ENCODE results near the gene CBARP.

CBARP gene

GRCh38 chr19:1220976-1221903 is 16.6 kb downstream of the CBARP start:
- peak; percentile 40 for TF ChIP-seq CTCF (IDR thresholded peaks at IDR 0.05; ENCODE audit: control extremely low read depth, extremely low read depth, low read depth, missing control alignments)
- DNase-seq (ENCODE audit: extremely low spot score): no peak
- POLR2A ChIA-PET: no interaction called here
- CTCF ChIA-PET: interaction anchor here (1.0 to 2.8 kb wide), 6 partner anchors 10 to 108 kb away, joined by 3 to 11 read pairs (median 5); partner anchors contain the start of gene CBARP

- ChIA-PET POLR2A (no interaction called here), CTCF (interaction anchor here (1.0 to 1.9 kb wide), 4 partner anchors 12 to 107 kb away, joined by 3 to 5 read pairs (median 4); partner anchors contain the start of gene CBARP)
- DNase-seq (ENCODE audit: extremely low spot score): no peak
- no peak for TF ChIP-seq CTCF (IDR thresholded peaks at IDR 0.05; ENCODE audit: control extremely low read depth, extremely low read depth, low read depth, missing control alignments)
These were observed 17.3 kb downstream of the CBARP start for GRCh38 chr19:1220477-1220930.

- DNase-seq (ENCODE audit: extremely low spot score): no peak
- ChIA-PET CTCF (interaction anchor here (1.2 to 1.9 kb wide), 3 partner anchors 9 to 107 kb away, joined by 3 to 5 read pairs (median 5); no protein-coding TSS in a partner anchor), POLR2A (no interaction called here)
- TF ChIP-seq CTCF (IDR thresholded peaks at IDR 0.05; ENCODE audit: control extremely low read depth, extremely low read depth, low read depth, missing control alignments): no peak
These were observed 17.9 kb downstream of the CBARP start for GRCh38 chr19:1219786-1220476.

- no peak for DNase-seq (ENCODE audit: extremely low spot score)
- POLR2A ChIA-PET: no interaction called here
- CTCF ChIA-PET: interaction anchor here (1.0 to 3.0 kb wide), 4 partner anchors 8 to 105 kb away, joined by 3 to 16 read pairs (median 5); no protein-coding TSS in a partner anchor
- TF ChIP-seq CTCF (IDR thresholded peaks at IDR 0.05; ENCODE audit: control extremely low read depth, extremely low read depth, low read depth, missing control alignments): no peak
These were observed 18.8 kb downstream of the CBARP start for GRCh38 chr19:1218751-1219567.

- DNase-seq (ENCODE audit: extremely low spot score): no peak
- ChIA-PET POLR2A (interaction anchor here (0.9 kb wide), 1 partner anchor 52 kb away, joined by 4 read pairs; the partner anchor contains the start of gene CIRBP), CTCF (interaction anchor here (0.9 to 3.0 kb wide), 7 partner anchors 9 to 609 kb away, joined by 3 to 16 read pairs (median 4); no protein-coding TSS in a partner anchor)
- no peak for TF ChIP-seq CTCF (IDR thresholded peaks at IDR 0.05; ENCODE audit: control extremely low read depth, extremely low read depth, low read depth, missing control alignments)
These were observed 20.4 kb downstream of the CBARP start for GRCh38 chr19:1217366-1217765.
